Lung (tissue), 12 donors: ENCODE results near the gene TNNT1. TPM values are rescaled to one million over a fixed set of nuclear protein-coding genes. Genes with fewer than 3 reads are reported as not detected.

Experiments
- ATAC-seq: fragments of 200-7000 bp; cut with Tn5 transposase; one replicate; pipeline ENCODE4 v1.9.1; 2020; ENCODE audit warnings: moderate number of reproducible peaks; ENCODE audit not compliant: insufficient read depth, low FRiP score
- DNase-seq, 3 donors: peaks; one replicate each; pipeline ENCODE4 v3.0.0-alpha.2; 2013 to 2017
- H3K27ac ChIP-seq, 2 donors: one replicate each; pipeline ENCODE4 v1.5.1; 2013; ENCODE audit warnings: mild to moderate bottlenecking in 2 of 2, moderate library complexity in 2 of 2, control low read depth in 1 of 2, inconsistent platforms in 1 of 2, low read depth in 1 of 2, low read length in 1 of 2
- H3K27me3 ChIP-seq, 3 donors: one replicate each; pipeline ENCODE4 v1.5.1; 2013; ENCODE audit warnings: low read length in 2 of 3; ENCODE audit not compliant: control insufficient read depth in 3 of 3, insufficient read depth in 3 of 3
- H3K36me3 ChIP-seq, 4 donors: one replicate each; pipeline ENCODE4 v1.5.1; 2013; ENCODE audit warnings: low read length in 4 of 4, mild to moderate bottlenecking in 1 of 4, moderate library complexity in 1 of 4; ENCODE audit not compliant: control insufficient read depth in 4 of 4, insufficient read depth in 4 of 4
- H3K4me1 ChIP-seq, 5 donors: one replicate each; pipeline ENCODE4 v1.5.1; 2013; ENCODE audit warnings: low read length in 5 of 5, mild to moderate bottlenecking in 2 of 5, moderate library complexity in 1 of 5; ENCODE audit not compliant: control insufficient read depth in 5 of 5, insufficient read depth in 5 of 5
- H3K4me3 ChIP-seq: one replicate; pipeline ENCODE4 v1.5.1; 2013; ENCODE audit warnings: mild to moderate bottlenecking, control low read depth, moderate library complexity
- H3K9ac ChIP-seq, 2 donors: one replicate each; pipeline ENCODE4 v1.5.1; 2013; ENCODE audit warnings: low read length in 2 of 2, control low read depth in 1 of 2; ENCODE audit not compliant: insufficient read depth in 1 of 2
- H3K9me3 ChIP-seq, 4 donors: one replicate each; pipeline ENCODE4 v1.5.1; 2013; ENCODE audit warnings: low read length in 3 of 4, mild to moderate bottlenecking in 1 of 4, moderate library complexity in 1 of 4; ENCODE audit not compliant: control insufficient read depth in 4 of 4, insufficient read depth in 3 of 4
- CTCF ChIP-seq: IDR thresholded peaks from 2 replicates; pipeline ENCODE4 v1.5.1; 2012; ENCODE audit warnings: mild to moderate bottlenecking; ENCODE audit errors: control extremely low read depth, extremely low read depth
- WGBS, 2 donors: extraction: QIAGEN DNeasy Blood & Tissue Kit; methylation state at CpG; one replicate each; pipeline ENCODE4 v1.1.7; 2013; 5-methylcytosine and 5-hydroxymethylcytosine counted together
- polyA plus RNA-seq, 2 donors: library from polyadenylated mRNA; stranded (reverse); fragments of 200-250 nt; gene quantifications; one replicate each; pipeline ENCODE4 v1.2.1, GENCODE V29; 2013
- total RNA-seq, 2 donors: library from RNA; depleted of rRNA in 1 of 2; stranded (reverse); fragments of >200 nt in 1 of 2; gene quantifications; one replicate each; pipeline ENCODE4 v1.2.1, GENCODE V29; 2014 to 2021
- donor health status: control.
- donor health status: control.
- donor health status: Bipolar disorder and iron deficiency.
- donor health status: healthy.
- donor health status: DM: yes; HTN: yes; CAD: no.

TNNT1 gene
- total and polyA plus RNA-seq, 4 donors: 1.2 to 5.2 (median 2.8) TPM

- no peaks in the 10 kb centered on the region for H3K9me3 ChIP-seq
- ATAC-seq (no peak), DNase-seq (no peak)
- 3 to 8% methylated on average over 1 to 2 of the region's 3 CpGs for WGBS, 2 donors
- peaks cover 0 to 2% (median 0%) of the 10 kb centered on the region in 5 donors for H3K4me1 ChIP-seq
- no peak overlapping the region for H3K4me3 ChIP-seq
- no peaks in the 10 kb centered on the region for H3K36me3 ChIP-seq
- H3K27ac ChIP-seq: no peak overlapping the region
- H3K27me3 ChIP-seq: peaks cover 0 to 6% (median 0%) of the 10 kb centered on the region in 3 donors
- no peak for TF ChIP-seq CTCF
- H3K9ac ChIP-seq: no peak overlapping the region
Observed at GRCh38 chr19:55134736-55135135, 14.3 kb downstream of the TNNT1 start.

- WGBS, 2 donors: 56 to 73% methylated on average over 25 of the region's 25 CpGs
- no peak for TF ChIP-seq CTCF
Observed at GRCh38 chr19:55133639-55134444, 15.2 kb downstream of the TNNT1 start.

GRCh38 chr19:55132453-55133129 lies 16.4 kb downstream of the TNNT1 start:
- ATAC-seq: no peak
- H3K27ac ChIP-seq: no peak overlapping the region
- H3K4me3 ChIP-seq: no peak overlapping the region
- H3K27me3 ChIP-seq: peaks cover 0 to 6% (median 3%) of the 10 kb centered on the region in 3 donors
- 43 to 45% methylated on average over 14 of the region's 14 CpGs for WGBS, 2 donors
- H3K36me3 ChIP-seq: no peaks in the 10 kb centered on the region
- H3K9ac ChIP-seq: no peak overlapping the region
- DNase-seq: no peak
- H3K4me1 ChIP-seq: peaks cover 0 to 2% (median 0%) of the 10 kb centered on the region in 5 donors
- no peak for TF ChIP-seq CTCF
- no peaks in the 10 kb centered on the region for H3K9me3 ChIP-seq

More at GRCh38 chr19:55133639-55134444, 15.2 kb downstream of the TNNT1 start:
- no peak overlapping the region for H3K4me3 ChIP-seq
- ATAC-seq (no peak), DNase-seq (peak in 1 of 3 donors; percentile 27)
- no peaks in the 10 kb centered on the region for H3K36me3 ChIP-seq
- no peaks in the 10 kb centered on the region for H3K9me3 ChIP-seq
- no peak overlapping the region for H3K27ac ChIP-seq
- no peak overlapping the region for H3K9ac ChIP-seq
- peaks cover 0 to 2% (median 0%) of the 10 kb centered on the region in 5 donors for H3K4me1 ChIP-seq
- peaks cover 0 to 6% (median 3%) of the 10 kb centered on the region in 3 donors for H3K27me3 ChIP-seq
